DMS53 (cell line): Measurements from ENCODE around the gene ADH1B.
"Not testable (repeated sequence)": the region's sequence is repeated elsewhere in the genome, so short reads cannot be mapped to it uniquely, and the experiment has no call there.

Experiments
- DNase-seq: peaks from one replicate; lab custom pipeline; 2025; lab: John Stamatoyannopoulos, UW

The ADH1B gene

DNA sequence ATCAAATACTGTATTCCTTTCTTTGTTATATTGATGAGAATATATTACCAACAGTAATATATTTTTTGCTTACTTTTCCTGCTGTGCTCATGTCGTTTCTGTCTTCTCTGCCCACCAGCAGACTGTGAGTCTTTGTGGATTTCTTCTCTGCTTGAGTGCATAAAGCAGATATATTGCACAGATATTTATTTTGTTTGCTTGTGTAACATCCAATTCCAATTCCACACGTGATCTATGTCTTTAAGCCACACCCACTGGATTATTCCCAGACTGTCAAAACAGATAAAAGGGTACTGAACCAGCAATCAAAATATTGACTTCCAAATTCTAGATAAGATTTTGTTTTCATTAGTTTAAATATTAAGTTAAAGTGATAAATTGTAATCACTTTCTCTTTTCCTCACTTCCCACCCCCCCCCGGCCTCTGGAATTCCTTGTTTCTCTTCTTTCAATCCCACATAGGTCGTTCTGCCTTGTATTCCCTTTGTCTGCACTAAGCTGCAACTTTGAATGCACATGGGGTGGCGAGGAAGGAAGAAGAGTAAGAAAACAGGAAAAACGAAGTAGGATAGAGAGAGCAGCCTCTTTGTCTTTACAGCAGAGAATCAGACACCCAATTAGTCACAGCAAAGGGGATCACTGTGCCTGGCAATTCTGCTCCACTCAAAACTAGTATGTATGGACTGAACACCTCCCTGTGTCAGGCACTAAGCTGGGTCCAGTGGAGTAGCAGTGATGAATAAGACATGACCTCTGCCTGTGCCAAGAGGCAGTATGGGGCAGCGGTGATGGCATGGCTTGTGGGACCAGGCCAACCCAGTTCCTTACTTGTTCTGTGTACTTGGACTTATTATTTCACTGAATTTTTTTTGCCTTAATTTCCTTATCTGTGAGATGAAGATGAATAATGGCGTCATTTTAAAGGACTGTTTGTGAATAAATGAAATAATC is at the start of gene ADH1B:
Gene ADH1B (minus strand): TSS at position 161 of the 951 bp plus-strand sequence. CDS start 70 bp downstream, at position 91.
- DNase-seq, result no peak

DNA sequence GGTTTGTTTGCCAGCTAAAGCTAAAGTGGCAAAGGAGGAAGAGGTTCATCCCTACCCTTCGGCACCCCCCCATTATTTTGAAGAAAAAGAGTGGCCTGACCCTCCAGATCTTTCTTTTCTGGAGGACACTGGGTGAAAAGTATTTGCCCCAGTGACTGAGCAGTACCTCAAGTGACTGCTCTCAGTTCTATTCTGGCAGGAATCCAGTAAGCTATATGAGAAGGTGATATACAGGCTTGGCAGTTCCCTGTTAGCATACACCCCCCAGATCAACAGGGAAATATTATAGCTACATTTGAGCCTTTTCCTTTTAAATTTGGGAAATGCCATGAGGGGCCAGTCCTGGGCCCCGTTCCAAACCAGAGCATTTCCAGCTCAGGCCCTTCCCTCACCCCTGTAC is 46.6 kb upstream of the ADH1B start:
- not testable (repeated sequence) for DNase-seq

DNA sequence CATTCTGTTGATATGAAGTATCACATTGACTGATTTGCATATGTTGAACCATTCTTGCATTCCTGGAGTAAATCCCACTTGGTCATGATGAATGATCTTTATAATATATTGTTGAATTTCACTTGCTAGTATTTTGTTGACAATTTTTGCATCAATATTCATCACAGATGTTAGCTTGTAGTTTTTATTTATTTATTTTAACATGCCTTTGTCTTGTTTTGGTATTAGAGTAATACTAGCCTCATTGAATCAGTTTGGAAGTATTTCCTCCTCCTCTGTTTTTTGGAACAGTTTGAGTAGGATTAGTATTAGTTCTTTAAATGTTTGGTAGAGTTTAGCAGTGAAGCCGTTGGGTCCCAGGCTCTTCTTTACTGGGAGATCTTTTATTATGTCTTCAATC is 45.3 kb upstream of the ADH1B start:
- DNase-seq, result no peak

DNA sequence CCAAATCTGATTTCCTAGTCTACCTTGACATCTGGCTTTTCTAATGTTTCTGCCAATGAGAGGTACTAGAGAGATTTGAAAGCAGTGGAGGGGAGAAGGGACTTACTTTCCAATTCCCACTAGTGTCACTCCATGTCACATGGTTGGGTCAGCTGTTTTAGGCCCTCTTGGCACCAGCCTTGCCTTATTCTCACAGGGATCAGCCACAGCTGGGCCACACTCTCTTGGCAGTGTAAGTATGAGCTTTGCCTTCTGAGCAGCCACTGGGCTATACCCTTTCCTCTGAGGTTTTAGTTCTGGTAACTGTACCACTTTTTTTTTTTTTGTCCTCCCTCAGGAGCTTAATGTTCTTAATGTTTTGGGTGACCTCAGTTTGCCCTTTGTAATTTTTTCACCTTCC is 41.6 kb upstream of the ADH1B start:
- DNase-seq, result peak; percentile 1

DNA sequence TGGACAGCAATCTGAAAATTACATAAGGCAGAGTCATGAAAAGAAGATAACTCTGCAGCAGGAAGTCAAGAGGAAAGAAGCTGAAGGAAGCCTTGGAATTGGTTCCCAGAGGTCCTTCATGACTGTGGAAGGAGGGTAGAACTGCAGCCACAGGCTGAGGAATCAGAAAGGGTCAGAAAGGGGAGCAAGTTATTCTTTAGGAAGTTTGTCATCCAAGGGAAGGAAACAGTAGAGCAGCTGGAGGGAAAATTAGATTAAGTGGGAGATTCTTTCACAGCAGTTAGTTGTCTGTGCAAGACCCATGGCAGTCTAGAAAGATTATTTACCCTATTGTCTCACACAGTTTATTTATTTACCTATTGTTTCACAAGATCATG is 40.7 kb upstream of the ADH1B start:
- DNase-seq, result no peak

DNA sequence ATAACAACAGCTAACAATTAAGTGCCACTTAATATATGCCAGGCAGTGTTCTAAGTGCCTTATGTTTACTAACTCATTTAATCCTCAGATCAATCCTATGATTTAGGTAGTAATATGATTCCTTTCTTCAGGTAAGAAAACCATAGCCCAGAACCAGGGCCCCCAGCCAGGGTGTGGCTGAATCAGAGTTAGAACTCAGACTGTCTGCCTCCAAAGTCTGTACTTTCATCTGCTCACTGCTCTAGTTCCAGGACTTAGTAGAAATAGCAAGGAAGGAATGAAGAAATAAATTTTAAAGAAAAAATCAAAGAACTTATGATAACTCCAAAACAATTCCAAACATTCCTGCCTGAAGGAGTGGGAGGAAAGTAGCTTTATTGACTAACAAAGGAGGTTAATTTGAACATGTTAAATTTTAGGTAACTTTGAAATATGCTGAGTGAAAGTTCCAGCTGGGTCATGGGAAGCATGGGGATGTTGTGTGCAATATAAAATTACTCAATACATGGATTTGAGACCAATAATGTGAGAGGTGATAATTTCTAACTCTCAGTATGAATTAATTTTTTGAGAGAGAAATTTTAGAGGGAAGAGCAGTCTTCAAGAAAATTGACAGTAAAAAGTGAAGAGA is 40.2 kb upstream of the ADH1B start:
- DNase-seq, result no peak

DNA sequence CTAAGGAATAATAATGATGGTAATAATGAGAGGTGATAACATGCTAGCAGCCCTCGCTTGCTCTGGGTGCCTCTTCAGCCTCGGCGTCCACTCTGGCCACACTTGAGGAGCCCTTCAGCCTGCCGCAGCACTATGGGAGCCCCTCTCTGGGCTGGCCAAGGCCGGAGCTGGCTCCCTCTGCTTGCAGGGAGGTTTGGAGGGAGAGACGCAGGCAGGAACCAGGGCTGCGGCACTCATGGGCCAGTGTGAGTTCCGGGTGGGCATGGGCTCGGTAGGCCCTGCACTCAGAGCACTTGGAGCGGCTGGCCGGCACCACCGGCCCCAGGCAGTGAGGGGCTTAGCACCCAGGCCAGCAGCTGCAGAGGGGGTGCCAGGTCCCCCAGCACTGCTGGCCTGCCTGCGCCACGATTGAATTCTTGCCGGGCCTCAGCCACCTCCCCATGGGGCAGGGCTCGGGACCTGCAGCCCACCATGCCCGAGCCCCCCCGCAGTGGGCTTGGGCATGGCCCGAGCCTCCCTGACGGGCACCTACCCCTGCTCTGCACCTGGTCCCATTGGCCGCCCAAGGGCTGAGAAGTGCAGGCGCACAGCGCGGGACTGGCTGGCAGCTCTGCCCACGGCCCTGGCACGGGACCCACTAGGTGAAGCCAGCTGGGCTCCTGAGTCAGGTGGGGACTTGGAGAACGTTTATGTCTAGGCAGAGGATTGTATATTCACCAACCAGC is 38.4 kb upstream of the ADH1B start:
- no peak for DNase-seq

DNA sequence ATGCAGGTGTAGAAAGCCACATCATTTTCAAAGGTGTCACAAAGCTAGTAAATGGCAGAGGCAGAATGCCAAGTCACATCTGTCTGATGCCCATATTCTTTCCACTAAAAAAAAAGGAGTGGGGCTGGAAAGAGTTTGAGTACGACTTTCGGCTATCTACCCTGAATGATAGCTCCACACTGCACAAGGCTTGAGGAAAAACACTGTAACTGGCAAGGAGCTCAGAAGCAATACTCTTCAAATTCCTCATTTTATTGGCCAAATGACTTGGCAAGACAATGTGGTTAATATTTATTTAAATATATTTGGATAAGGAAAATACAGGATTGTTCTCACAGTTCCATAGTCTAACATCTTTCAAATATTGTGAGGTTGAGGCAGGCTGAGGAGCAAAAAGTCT is 36.7 kb upstream of the ADH1B start:
- DNase-seq, result no peak

DNA sequence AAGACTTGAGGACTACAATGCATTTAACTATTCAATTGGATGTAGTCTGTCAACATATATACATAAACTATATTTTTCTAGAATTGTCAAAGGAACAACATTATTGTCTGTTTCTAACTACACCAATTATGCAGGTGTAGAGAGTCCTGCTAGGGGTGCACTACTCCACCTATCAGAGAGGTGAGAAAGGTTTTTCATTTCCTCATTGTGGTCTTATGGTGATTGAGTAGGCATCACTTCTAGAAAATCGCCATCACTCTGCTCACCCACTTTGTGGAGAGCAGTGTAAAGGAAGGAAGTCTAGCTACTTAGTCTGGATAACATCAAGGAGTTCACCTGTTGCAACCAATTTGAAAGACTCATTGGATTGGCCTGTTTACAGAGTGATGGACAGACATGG is 35.8 kb upstream of the ADH1B start:
- no peak for DNase-seq

DNA sequence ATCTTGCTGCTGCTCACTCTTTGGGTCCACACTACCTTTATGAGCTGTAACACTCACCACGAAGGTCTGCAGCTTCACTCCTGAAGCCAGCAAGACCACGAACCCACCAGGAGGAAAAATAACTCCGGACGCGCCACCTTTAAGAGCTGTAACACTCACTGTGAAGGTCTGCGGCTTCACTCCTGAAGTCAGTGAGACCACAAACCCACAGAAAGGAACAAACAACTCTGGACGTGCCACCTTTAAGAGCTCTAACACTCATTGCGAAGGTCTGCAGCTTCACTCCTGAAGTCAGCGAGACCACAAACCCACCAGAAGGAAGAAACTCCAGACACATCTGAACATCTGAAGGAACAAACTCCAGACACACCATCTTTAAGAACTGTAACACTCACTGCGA is 34.9 kb upstream of the ADH1B start:
- not testable (repeated sequence) for DNase-seq

DNA sequence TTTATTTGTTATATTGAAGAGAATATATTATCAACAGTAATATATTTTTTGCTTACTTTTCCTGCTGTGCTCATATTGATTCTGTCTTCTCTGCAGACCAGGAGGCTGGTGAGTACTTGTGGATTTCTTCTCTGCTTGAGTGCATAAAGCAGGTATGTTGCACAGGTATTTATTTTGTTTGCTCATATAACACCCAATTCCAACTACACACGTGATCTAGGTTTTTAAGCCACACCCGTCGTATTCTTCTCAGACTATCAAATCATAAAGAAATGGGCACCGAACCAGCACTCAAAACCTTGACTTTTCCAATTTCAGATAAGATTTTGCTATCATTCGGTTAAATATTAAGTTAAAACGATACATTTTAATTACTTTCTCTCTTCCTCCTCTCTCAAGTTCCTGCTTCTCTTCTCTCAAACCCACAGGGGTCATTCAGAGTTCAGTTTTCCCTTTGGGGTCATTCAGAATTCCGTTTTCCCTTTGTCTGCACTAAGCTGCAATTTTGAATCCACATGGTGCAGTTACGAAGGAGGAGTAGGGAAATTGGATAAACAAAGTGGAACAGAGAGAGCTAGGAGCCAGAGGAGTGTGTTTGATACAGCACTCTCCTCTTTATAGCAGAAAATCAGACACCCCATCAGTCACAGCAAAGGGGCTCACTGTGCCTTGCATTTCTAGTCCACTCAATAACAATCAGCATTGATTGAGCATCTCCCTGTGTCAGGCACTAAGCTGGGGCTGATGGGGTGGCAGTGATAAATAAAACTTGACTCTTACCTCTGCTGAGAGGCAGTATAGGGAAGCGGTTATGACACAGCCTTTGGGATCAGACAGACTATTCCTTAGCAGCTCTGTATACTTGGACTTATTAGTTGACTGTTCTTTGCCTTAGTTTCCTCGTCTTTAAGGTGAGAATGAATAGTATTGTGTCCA is 31.7 kb upstream of the ADH1B start, which contains the start of gene ADH1C:
Gene ADH1C (minus strand): TSS at position 145 of the 936 bp plus-strand sequence. CDS start 71 bp downstream, at position 74.
- no peak for DNase-seq

DNA sequence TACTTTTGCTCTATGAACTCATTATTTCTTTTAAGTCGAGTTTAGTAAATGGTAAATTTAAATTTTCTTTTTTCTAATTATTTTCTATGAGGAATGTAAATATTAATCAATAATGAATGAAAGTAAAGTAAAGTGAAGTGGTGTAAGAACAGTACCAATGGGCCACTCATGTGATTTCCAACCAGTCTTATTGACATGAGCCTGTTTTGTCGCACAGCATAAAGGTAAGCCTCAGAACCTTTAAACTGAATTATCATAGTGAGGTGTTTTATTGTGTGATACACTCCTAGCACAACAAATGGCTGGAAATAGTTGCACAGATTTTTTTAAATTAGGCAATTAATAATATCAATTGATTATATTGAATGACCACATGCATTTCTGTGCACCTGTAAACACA is 30.3 kb upstream of the ADH1B start:
- DNase-seq, result no peak

DNA sequence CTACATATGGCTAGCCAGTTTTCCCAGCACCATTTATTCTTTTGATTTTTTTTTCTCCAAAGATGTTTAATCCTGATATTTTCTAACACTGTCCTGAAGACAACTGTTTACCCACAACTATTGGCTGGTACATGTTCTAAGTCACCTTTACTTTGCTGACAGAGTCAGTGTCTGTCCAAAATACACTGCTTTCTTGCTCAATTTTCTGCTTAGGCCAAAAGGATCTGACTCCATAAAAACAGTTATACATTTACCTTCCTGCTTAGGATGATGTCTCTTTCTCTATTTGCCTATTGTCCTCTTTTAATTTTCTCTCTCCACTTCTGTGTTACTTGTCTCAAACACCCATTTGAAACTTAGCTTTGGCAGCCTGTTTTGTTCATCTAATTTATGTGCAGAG is 28.1 kb upstream of the ADH1B start:
- DNase-seq, result no peak

DNA sequence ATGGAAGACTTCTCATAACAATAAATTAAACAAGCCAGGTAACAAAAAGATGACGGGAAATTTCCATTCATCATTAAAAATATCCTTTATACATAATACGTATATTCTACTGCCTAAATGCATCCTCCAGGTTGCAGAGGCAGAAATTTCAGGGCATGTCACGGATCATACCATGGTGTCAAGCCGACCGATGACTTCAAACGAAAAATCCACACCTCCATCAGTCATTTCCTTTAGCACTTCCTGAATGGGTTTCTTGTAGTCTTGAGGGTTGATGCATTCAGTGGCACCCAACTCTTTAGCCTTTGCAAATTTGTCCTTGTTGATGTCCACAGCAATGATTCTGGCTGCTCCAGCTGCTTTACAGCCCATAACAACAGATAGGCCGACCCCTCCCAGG is 21.4 kb upstream of the ADH1B start:
- DNase-seq, result not testable (repeated sequence)

DNA sequence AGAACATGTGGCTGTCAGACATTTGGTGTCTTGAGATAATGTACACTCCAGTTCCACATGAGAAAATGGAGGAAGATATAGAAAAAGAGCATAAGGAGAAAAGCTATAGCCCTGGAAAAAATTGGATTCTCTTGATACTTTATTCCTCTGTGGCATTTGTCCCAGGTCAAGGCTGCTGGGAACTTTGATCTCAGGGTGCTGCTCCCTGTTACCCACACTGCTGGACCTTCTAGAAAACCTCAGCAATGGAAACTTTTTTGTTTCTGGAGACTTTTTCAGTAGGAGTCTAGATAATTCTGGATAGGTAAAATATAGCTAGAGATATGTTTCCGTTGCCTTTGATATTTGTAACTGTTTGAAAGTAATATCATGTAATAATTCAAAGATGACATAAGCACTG is 20.2 kb upstream of the ADH1B start:
- DNase-seq, result no peak

DNA sequence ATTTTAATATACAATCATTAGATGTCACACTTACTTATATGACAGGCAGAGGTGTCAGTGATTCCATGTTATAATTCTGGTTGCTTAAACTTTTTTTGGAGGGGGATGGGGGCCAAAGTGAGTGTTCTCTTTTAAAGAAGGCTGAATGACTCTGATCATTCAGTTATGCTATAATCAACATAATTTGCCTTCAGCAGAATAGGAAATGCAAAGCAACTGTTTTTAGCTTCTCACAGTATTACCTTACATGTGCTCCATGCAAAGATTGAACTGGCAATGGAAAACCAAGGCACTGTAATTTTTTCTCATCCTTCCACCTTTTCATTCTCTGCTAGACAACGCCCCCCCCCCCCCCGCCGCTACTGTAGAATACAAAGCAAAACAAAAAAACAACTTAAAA is 18.0 kb upstream of the ADH1B start:
- no peak for DNase-seq

DNA sequence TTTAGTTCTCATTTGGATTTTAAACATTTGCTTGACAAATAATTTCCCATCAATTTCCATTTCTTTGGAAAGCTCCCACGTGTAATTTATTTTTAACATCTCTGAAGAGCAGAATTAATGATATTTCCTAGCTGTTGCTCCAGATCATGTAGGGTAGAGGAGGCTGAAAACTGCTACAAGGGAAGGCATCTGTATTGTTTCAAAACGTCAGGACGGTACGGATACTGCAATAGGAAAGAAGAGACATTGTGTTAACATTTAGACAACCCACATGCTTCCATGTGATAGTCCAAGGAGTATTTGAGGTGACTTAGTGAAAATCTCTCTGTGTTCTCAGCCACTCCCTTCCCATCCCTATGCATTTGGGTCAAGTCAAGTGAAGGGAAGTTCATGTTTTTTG is 15.4 kb upstream of the ADH1B start:
- no peak for DNase-seq

DNA sequence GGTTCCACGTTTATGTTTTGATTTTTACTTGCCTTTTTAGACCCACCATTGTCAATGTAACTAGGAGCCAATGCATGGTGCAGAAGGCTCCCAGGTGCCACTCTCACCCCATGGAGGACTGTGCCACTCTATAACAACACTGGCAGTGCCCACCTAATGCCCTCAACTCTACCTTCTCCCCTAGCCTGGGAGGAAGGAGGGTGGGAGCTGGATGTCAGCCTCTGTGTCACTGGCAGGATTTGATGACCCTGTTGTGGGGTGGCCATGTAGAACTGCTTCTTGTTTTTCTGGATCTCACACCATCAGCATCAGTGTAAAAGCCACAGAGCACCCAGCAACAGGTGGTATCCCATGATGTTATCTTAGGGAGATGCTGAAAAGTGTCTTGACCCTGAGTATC is 13.7 kb upstream of the ADH1B start:
- no peak for DNase-seq

DNA sequence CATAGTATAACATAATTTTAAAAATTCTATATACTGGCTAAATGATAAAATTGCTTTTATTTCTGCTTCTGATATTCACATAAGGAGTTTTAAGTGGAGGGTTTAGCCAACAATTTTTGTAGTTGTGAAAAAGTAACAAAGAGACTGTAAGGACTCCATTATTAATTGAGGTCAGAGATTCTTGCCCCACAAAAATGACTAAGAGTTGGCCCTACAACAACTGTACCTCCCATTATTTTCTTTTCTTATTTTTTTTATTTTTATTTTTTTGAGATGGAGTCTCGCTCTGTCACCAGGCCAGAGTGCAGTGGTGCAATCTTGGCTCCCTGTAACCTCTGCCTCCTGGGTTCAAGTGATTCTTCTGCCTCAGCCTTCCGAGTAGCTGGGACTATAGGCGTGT is 9.4 kb upstream of the ADH1B start:
- no peak for DNase-seq

DNA sequence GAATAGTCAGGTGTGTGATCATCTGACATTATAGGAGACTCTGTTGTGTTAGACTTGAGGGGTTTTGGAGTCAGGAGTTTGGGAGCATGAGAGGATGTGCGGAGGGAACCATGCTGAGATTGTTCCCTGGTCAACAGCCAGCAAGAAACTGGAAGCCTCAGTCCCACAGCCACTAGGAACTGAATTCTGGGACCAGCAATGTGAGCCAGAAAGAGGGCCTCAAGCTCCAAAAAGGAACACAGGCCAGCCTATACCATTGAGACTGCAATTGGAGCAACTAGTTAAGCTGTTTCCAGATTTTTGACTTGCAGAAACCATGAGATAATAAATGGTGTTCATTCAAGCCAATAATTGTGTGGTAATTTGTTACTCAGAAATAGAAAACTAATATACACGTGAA is 8.7 kb upstream of the ADH1B start:
- no peak for DNase-seq

DNA sequence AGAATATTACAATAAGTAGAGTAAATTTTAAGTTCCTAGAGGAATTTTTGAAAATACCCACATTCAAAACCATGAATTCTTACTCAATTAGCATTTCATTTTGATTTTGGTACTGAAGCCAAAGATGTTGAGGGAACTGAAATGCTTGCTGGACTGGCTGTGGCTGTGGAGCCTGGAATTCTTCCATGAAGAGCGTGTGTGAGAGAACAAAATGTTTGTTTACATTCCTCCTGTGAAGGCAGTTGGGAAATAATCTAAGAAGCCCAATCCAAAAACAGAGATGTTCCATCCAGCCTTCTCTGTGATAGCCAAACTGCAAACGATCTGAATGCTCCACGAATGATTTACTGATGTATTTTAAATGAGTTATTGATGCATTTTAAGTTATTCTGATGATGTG is 3.8 kb upstream of the ADH1B start:
- no peak for DNase-seq

DNA sequence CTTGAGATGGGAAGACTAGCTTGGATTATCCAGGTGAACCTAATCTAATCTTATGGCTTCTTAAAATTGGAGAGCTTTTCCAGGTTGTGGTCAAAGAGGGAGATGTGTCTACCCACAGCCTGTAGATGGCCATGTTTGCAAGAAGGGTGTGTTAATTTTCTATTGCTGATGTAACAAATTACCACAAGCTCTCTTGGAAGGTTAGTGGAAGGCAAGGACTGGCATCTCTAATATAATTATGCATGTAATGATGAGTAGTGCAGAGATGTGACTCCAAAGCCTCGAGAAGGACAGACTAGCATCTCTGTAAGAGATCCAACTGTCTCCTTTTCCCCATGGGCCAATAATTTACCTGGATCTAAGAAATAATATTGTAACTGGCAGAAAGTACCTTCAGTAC is 3.2 kb upstream of the ADH1B start:
- DNase-seq, result no peak
